GM12891 (cell line): ENCODE measurements around the gene GSTM2.

Experiments
- PAX5 ChIP-seq: IDR thresholded peaks from 2 replicates; pipeline ENCODE4 v1.6.1; 2011; ENCODE audit warnings: low read length, moderate library complexity, mild to moderate bottlenecking; ENCODE audit not compliant: insufficient read depth, severe bottlenecking
- POLR2A ChIP-seq: IDR thresholded peaks from 2 replicates; pipeline ENCODE4 v1.6.1; 2011; ENCODE audit warnings: low read depth, low read length, control low read depth
- POLR2AphosphoS5 ChIP-seq: IDR thresholded peaks from 2 replicates; pipeline ENCODE4 v1.6.1; 2011; ENCODE audit warnings: low read depth, low read length, control low read depth
- POU2F2 ChIP-seq: IDR thresholded peaks from 2 replicates; pipeline ENCODE4 v1.6.1; 2011; ENCODE audit warnings: low read depth, mild to moderate bottlenecking, control low read depth, low read length, moderate library complexity
- SPI1 ChIP-seq: IDR thresholded peaks from 2 replicates; pipeline ENCODE4 v1.6.1; 2011; ENCODE audit warnings: low read depth, low read length, control low read depth
- TAF1 ChIP-seq: IDR thresholded peaks from 2 replicates; pipeline ENCODE4 v1.6.1; 2011; ENCODE audit warnings: low read depth, low read length, control low read depth

DNA sequence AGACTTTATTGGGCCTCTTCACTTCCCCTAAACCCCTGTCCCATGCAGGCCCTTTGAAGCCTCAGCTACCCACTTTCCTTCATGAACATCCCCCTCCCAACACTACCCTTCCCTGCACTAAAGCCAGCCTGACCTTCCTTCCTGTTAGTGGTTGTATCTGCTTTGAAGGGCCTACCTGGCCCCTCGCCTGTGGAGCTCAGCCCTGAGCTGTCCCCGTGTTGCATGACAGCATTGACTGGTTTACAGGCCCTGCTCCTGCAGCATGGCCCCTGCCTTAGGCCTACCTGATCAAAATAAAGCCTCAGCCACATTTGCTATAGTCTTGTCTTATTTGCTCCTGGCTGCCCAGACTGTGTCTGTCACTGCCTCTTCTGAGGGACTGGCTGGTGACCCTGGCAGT, 6.5 kb upstream of the GSTM2 start:
- TF ChIP-seq POLR2AphosphoS5 (no peak), POLR2A (no peak), SPI1 (no peak), TAF1 (no peak), POU2F2 (no peak), PAX5 (no peak)
